Measurements from ENCODE around the gene CHCHD4.

CHCHD4 gene

GRCh38 chr3:14124615-14125192, at the start of gene CHCHD4, which contains the start of gene TMEM43:
Gene CHCHD4 (minus strand): TSS chr3:14124870. CDS start chr3:14124676, 194 bp downstream.
Gene TMEM43 (plus strand): TSS chr3:14125052. CDS start chr3:14125194, 142 bp downstream.
- peak; percentile 99 for DNase-seq

DNA sequence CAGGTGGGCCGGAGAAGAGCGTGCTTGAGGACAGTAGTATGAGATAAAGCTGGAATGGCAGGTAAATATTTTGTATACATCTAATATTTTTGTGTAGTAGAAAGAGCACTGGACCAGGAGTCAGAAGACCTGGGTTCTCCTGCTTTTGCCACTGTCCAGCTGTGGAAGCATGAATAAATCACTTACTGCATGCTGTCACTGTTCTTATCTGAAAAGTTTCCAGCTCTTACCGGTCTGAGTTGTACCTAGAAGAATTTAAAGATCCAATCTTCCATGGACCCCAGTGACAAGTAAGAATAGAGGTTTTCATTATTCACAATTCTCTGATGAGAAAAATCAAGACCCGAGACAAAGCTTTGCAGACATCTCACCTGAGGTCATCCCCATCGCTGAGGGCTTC, 47.8 kb upstream of the CHCHD4 start:
- no peak for DNase-seq

GRCh38 chr3:14170531-14171159, 46.0 kb upstream of the CHCHD4 start:
- no peak for DNase-seq

GRCh38 chr3:14169871-14170270, 45.2 kb upstream of the CHCHD4 start:
- no peak for DNase-seq

- DNase-seq = no peak
Observed at GRCh38 chr3:14169435-14169834, 44.8 kb upstream of the CHCHD4 start.

DNA sequence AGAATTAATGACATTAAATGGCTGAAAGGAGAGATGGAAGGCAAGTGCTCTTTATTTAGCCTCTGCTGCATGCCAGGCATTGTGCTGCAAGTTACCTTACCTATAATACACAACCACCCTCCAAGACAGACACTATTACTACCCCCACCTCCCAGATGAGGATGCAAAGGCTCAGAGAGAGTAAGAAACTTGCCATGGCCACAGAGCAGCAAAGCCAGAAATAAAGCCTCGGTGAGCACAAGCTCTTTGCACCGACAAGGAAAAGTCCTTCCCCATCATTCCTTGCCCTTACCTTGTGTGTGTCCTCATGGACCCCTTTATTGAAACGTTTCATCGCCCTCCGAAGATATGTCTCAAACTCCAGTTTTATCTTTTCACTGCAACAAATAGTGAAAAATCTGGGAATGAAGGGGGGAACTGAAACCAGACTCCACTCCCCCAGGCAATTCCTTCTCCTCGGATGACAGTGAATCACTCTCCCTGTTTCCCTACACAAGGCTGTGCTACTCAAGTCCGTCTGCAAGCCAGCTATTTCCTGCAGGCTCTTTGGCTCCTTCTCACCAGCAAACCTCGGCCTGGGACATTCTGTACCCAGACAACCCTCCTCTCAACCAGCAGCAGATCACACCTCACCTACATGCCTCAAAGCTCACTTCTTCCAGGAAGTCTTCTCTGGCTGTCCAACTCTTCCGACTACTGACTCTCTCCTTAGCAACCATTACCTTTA, 42.4 kb upstream of the CHCHD4 start:
- DNase-seq = no peak

DNA sequence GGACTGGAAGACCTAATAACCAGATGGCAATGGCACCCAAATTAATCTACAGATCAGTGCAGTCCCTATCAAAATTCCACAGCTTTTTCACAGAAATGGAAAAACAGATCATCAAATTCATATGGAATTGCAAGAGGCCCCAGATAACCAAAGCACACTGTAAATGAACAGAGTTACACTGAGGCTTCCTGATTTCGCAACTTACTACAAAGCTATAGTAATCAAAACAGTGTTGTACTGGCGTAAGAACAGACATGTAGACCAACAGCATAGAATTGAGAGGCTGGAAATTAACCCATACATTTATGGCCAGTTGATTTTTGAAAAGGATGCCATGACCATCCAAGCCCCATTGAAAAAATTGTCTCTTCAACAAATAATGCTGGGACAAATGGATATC, 37.5 kb upstream of the CHCHD4 start:
- no peak for DNase-seq

DNA sequence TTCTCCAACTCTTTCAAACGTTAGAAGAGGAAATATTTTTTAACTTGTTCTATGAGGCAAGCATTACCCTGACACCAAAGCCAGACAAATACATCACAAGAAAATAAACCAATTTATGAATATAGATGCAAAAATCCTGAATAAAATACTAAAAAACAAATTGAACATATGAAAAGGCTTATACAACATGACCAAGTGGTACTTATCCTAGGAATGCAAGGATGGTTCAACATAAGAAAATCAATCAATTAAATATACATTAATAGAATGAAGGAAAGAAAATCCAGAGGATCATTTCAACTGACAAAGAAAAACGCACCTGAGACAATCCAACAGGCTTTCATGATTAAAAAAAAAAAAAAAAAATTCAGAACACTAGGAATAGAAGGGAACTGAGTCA, 36.6 kb upstream of the CHCHD4 start:
- no peak for DNase-seq

DNA sequence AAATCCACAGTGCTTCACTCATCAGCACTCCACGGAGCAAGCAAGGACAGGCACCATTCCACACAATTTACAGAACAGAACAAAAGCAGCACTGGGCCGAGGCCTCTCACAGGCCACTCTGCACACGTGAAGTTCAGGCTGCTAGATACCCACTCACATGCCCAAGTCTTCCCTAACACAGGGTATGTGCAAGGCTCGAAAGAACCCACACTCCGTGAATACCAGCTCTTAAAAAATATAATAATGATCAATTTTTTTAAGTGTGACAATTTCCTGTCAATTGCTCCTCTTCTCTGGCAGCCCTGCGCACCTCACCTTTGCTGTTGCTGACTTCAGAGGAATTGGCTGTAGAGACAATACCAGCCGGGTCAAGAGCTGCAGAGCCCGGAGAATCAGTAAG, 34.8 kb upstream of the CHCHD4 start:
- DNase-seq = no peak

DNA sequence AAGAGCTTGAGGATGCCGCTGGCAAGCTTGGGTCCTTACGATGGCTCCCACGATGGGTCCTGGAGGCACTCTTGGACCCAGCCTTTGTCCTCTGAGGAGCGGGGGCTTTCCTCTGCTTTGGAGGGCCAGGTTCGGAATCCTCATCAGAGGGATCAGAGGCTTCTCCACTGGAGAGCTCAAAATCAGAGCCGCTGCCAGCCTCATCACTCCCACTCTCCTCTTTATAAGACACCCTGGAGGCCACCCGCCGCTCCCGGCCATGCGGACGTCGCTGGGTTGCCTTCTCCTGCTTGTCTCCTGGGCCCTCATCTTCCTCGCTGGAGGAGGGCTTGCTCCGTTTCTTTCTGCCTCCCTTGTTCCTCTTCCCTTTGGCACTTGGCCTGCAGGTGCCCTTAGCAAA, 33.7 kb upstream of the CHCHD4 start:
- DNase-seq = no peak

GRCh38 chr3:14157951-14158350, 33.3 kb upstream of the CHCHD4 start:
- DNase-seq = no peak

GRCh38 chr3:14156843-14157561, 32.3 kb upstream of the CHCHD4 start:
- no peak for DNase-seq

GRCh38 chr3:14156201-14156600, 31.5 kb upstream of the CHCHD4 start:
- no peak for DNase-seq

DNA sequence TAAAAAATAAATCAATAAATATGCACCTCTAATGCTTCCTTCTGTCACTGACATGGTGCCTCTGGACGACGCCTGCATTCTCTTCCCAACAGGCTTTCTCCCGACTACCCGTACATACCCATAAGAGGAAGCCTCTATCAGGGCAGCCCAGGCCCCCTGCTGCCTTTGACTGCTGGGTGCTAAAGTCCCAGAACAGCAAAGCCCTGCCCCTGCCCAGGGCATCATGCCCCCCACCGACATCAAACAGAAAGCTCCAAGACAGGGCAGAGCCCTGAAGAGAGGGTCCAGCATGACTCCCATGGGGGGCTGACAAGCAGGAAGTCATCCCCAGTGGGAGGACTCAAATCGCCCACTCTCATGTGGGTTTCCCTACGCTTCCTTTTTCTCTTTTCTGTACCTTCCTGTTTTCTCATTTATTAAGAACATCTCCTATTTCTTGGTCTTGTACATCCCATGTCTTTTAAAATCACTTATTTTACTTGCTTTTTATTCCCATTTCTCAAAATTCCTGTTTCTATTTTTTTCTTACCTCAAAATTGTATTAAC, 30.3 kb upstream of the CHCHD4 start:
- no peak for DNase-seq

GRCh38 chr3:14154276-14154675, 29.6 kb upstream of the CHCHD4 start:
- DNase-seq = no peak

GRCh38 chr3:14153663-14154062, 29.0 kb upstream of the CHCHD4 start:
- no peak for DNase-seq

DNA sequence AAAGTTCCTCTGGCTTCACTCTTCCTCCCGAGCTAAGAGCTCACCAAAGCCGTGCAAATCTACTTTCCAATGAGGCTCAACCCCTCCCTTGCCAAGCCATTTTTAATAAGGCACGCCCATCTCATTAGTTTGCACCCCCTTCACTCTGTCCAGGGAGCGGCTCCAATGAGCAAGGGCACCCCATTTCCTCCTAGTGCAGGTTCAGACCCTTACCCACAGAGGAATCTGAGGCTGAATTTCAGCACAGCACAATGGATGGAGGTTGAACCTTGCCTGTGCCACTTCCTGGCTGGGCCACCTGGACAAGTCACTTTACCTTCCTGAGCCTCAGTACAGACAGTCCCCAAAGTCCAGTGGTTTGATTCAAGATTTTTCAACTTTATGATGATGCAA, 28.3 kb upstream of the CHCHD4 start:
- DNase-seq = no peak

GRCh38 chr3:14152233-14152962, 27.7 kb upstream of the CHCHD4 start:
- DNase-seq = no peak

DNA sequence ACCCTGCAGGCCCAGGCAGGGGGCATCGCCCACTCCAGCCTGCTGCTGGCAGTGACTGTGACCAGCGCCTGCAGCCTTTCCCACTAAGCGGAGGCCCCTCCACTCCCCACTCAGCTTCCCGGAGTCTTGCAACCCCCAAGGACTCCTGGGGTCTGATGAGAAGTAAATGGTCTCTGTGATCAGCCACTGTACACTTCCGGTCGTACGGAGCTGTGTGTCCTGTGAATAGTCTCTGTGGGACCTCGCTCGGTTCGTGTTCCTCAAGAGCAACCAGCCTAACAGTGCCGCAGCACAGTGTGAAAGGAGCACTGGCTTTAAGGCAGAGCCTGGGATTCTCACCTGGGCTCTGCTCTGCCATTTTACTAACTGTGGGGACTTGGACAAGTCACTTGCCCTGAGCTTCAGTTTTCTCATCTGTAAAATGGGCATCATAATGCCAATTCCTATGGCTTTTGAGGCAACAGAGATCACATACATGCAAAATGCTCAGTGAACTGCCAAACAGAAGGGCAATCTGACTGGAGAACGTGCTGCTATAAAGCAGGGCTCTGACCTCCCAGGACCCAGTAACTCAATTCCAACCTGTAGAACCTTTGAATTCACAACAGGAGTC, 26.9 kb upstream of the CHCHD4 start:
- no peak for DNase-seq

DNA sequence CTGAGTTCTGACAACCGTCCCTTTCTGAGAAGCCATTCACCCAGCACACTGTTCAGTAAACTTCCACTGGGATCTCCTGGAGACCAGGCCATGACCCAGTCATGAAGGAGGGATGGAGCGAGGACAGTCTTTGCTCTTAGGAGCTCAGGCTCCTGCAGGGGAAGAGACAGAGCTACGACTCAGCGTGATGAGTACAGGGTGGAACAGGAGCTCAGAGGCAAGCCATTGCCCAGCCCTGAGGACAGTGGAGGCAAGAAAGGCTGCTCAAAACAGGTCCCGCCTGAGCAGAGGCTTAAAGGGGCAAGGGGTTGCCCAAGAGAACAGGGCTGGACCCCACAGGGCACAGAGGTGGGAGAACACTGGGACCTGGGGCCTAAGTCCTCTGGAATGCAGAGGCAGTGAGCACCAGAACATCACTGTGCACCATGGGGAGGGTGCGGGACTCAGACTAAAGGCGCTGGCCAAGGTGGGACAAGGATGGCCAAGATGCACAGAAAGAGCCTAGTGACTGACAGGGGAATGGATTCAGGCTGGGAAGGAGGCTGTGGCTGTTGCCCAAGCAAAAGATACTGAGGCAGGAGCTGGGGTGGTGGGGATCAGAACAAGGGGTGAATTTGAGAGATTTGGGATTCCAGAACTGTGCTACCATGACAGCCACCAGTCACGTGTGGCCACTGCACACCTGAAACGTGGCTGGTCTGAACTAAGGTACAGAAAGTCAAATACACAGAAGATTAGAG, 26.0 kb upstream of the CHCHD4 start:
- no peak for DNase-seq

GRCh38 chr3:14150078-14150477, 25.4 kb upstream of the CHCHD4 start:
- DNase-seq = no peak
